HPDE6-E6E7 (cell line): ENCODE data around the gene ZNF296.

Experiments
- DNase-seq: peaks from one replicate; pipeline ENCODE4 v3.0.0; 2011; ENCODE audit warnings: missing footprints; ENCODE audit errors: extremely low spot score

Gene ZNF296

GRCh38 chr19:45023048-45023447, 53.2 kb downstream of the ZNF296 start:
- DNase-seq = no peak

DNA sequence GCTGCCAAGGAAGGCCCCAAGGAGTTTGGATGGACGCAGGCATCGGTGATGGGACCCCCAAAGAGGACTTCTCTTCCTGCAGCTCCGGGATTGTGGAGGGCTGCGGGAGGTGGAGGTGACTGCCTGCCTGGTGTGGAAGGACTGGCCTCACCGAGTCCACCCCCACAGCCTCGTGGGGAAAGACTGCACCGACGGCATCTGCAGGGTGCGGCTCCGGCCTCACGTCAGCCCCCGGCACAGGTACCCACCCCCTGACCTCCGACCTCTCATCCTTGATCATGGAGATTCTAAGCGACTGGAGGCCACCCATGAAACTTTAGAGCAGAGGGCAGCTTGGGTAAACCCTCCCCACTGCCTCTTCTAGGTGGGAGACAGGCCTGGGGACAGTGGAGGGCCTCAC, 54.3 kb downstream of the ZNF296 start:
- DNase-seq = no peak
